ENCODE data around the gene MAP2. TPM values are rescaled to one million over a fixed set of nuclear protein-coding genes. Genes with fewer than 3 reads are reported as not detected.
"Not testable (repeated sequence)": the region's sequence is repeated elsewhere in the genome, so short reads cannot be mapped to it uniquely, and the experiment has no call there.

The MAP2 gene
- total RNA-seq, 2 experiments from 2014 or later, result 0.12 TPM; not detected in 1

DNA sequence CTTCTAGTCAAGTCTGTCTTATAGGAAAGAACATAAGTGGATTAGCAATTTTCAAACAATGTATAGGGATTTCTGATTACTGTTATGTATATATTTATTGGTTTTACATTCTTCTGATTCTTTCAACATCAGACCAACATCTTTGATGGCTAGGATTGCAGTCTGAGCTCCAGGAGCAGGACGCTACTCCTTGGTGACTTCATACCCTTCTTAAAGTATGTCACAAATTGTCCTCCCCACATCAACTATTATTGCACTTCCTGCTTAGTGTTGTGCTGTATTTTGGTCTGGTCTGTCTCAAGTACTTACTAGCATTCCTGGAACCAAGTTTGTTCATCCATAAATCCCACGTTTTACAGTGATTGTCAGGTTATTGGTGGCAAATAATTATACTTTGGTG, 49.0 kb downstream of the MAP2 start:
- no peaks in the 10 kb centered on the region for H3K27me3 Mint-ChIP-seq
- H3K4me3 Mint-ChIP-seq, result no peak overlapping the region
- CTCF ChIA-PET, result no interaction called here

DNA sequence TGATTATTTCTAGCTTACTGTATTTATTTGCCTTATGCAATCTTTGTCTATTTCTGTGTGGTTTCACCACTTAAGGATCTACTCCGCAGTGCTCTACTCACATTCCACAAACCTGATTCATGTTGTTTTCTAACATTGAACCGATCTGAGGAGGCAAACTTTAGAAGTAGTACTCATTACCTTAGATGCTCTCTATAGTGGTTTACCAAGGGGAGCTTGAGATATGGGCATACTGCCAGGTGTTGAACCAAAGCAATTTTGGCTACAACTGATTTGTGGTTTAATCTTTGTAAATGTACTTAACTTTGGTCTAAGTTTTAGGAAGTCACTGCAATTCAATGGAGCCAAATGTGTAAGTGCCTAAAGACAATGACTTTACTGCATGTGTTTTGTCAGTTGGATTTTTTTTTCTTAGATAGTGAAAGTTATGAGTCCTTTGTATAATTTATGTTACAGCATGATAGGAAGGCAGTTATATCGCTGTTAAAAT, 50.1 kb downstream of the MAP2 start:
- Mint-ChIP-seq H3K9me3 (no peaks in the 10 kb centered on the region), H3K4me1 (no peaks in the 10 kb centered on the region)
- no peak for DNase-seq

More for the DNA sequence above, 49.0 kb downstream of the MAP2 start:
- POLR2A ChIA-PET, result no interaction called here
- Mint-ChIP-seq H3K36me3 (ENCODE audit: low read depth) (no peaks in the 10 kb centered on the region), H3K27ac (no peak overlapping the region), H3K9me3 (no peaks in the 10 kb centered on the region), H3K4me1 (no peaks in the 10 kb centered on the region)
- DNase-seq, result no peak

DNA sequence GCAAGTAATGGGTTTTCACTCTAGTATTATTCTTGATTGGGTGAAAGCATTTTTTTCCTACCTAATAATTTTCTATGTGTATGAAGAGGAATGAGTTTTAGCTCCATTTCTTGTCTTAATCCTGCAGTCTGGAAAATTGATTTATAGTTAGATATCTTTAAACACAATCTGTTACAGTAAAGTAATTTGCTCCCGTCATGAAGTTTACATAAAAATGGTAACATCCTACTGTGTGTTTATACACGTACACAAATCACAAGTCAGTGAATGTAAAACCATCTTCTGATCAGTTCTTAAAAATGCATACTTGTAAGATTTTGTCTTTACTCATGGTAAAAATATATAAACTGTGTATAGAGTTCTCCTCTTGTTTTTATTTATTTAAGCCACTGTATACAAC, 51.1 kb downstream of the MAP2 start:
- H3K36me3 Mint-ChIP-seq (ENCODE audit: low read depth), result no peaks in the 10 kb centered on the region
- H3K27ac Mint-ChIP-seq, result no peak overlapping the region
- ChIA-PET POLR2A (no interaction called here), CTCF (no interaction called here)
- no peaks in the 10 kb centered on the region for H3K27me3 Mint-ChIP-seq
- H3K9me3 Mint-ChIP-seq, result no peaks in the 10 kb centered on the region
- H3K4me3 Mint-ChIP-seq, result no peak overlapping the region
- H3K4me1 Mint-ChIP-seq, result no peaks in the 10 kb centered on the region
- no peak for DNase-seq

More for the DNA sequence above, 50.1 kb downstream of the MAP2 start:
- H3K36me3 Mint-ChIP-seq (ENCODE audit: low read depth), result no peaks in the 10 kb centered on the region
- POLR2A ChIA-PET, result no interaction called here
- CTCF ChIA-PET, result no interaction called here
- no peaks in the 10 kb centered on the region for H3K27me3 Mint-ChIP-seq
- H3K27ac Mint-ChIP-seq, result no peak overlapping the region
- no peak overlapping the region for H3K4me3 Mint-ChIP-seq

DNA sequence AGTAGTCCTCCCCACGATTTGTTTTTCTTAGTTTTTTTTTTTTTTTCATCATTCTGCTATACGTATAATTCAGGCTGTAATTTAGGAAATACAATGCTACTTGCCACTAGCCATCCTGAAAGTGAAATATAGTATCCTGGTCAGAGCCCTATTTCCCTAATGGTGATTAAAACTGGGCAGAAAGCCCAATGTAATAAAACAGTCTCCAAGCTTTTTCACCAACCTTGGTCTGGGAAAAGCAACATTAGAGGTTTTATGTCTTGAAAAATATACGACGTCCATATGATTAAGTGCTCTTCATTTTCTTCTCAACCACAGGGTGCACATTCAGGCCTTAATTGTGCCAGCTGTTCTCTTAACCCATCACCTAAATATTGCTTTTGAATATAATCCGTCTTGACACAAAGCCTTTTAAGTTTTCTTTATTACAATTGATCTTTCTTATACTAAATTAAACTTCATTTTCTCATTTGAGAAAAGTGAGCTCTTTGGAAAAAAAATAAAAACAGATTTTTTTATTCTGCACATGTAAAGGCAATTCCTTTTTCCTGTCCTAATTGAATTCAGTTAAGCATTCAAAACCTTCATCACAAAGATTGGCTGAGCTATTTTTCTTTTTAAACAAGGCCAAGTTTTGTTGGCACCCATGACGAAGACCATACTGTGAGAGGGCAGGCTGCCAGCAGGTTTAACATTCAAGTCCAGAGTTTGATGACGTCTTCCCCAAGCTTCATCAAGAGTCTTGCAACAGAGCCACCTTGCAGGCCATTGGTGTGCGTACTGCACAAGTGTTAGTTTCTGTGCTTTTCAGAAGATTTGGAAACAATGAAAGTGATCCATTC, 52.7 kb downstream of the MAP2 start:
- H3K9me3 Mint-ChIP-seq, result no peaks in the 10 kb centered on the region
- H3K4me1 Mint-ChIP-seq, result no peaks in the 10 kb centered on the region
- ChIA-PET CTCF (no interaction called here), POLR2A (no interaction called here)
- no peak for DNase-seq
- no peak overlapping the region for H3K4me3 Mint-ChIP-seq
- H3K27me3 Mint-ChIP-seq, result no peaks in the 10 kb centered on the region
- no peak overlapping the region for H3K27ac Mint-ChIP-seq
- no peaks in the 10 kb centered on the region for H3K36me3 Mint-ChIP-seq (ENCODE audit: low read depth)

DNA sequence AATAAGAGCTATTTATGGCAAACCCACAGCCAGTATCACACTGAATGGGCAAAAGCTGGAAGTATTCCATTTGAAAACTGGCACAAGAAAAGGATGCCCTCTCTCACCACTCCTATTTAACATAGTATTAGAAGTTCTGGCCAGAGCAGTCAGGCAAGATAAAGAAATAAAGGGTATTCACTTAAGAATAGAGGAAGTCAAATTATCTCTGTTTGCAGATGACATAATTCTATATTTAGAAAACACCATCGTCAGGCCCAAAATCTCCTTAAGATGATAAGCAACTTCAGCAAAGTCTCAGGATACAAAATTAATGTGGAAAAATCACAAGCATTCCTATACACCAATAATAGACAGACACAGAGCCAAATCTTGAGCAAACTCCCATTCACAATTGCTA, 68.4 kb downstream of the MAP2 start:
- POLR2A ChIA-PET; DNase-seq; H3K9me3 Mint-ChIP-seq; H3K4me1 Mint-ChIP-seq; H3K27ac Mint-ChIP-seq; H3K27me3 Mint-ChIP-seq; H3K36me3 Mint-ChIP-seq (ENCODE audit: low read depth); H3K4me3 Mint-ChIP-seq; CTCF ChIA-PET: not testable (repeated sequence)

DNA sequence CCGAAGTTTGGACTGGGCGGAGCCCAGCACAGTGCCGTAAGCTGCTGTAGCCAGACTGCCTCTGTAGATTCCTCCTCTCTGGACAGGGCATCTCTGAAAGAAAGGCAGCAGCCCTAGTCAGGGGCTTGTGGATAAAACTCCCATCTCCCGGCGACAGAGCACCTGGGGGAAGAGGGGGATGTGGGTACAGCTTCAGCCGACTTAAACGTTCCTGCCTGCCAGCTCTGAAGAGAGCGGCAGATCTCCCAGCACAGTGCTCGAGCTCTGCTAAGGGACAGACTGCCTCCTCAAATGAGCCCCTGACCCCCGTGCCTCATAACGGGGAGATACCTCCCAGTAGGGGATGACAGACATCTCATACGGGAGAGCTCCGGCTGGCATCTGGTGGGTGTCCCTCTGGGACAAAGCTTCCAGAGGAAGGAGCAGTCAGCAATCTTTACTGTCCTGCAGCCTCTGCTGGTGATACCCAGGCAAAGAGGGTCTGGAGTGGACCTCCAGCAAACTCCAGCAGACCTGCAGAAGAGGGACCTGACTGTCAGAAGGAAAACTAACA, 71.3 kb downstream of the MAP2 start:
- H3K9me3 Mint-ChIP-seq; H3K27me3 Mint-ChIP-seq; H3K36me3 Mint-ChIP-seq (ENCODE audit: low read depth); H3K4me3 Mint-ChIP-seq; CTCF ChIA-PET; H3K27ac Mint-ChIP-seq; DNase-seq; POLR2A ChIA-PET; H3K4me1 Mint-ChIP-seq: not testable (repeated sequence)

DNA sequence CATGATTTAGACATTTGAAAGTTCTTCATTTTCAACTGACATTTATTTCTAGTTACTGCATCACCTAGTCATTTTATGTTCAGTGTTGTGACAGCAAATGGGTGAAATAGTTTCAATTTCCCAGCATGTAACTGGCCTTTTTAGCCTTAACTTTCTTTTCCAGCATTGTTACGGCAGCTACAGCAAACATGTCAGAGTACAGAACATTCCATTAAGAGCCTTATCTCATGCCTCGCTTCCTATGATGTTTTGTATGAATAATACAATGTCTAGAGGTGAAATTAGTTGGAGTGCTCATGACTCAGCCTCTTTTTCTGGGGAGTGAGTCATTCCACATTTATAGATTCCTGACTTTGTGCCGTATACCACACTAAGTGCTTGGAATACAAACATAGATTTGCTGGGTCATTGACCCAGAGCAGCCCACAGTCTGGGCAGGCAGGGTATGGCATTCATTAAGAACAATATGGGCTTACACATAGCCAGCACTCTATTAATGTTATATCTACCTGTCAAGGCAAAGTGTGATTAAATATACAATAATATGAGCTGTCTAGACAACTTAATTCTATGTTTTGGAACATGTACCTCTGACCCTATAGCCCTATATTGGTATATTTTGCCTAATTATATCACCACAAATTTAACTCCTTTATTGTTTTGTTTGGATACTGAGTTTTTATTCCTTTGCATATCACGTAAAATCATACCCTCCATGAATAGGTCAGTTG, 72.2 kb downstream of the MAP2 start:
- no peaks in the 10 kb centered on the region for H3K9me3 Mint-ChIP-seq
- ChIA-PET CTCF (no interaction called here), POLR2A (no interaction called here)
- DNase-seq, result no peak
- H3K4me3 Mint-ChIP-seq, result no peak overlapping the region
- H3K27ac Mint-ChIP-seq, result no peak overlapping the region
- H3K4me1 Mint-ChIP-seq, result no peaks in the 10 kb centered on the region
- no peaks in the 10 kb centered on the region for H3K36me3 Mint-ChIP-seq (ENCODE audit: low read depth)
- no peaks in the 10 kb centered on the region for H3K27me3 Mint-ChIP-seq

DNA sequence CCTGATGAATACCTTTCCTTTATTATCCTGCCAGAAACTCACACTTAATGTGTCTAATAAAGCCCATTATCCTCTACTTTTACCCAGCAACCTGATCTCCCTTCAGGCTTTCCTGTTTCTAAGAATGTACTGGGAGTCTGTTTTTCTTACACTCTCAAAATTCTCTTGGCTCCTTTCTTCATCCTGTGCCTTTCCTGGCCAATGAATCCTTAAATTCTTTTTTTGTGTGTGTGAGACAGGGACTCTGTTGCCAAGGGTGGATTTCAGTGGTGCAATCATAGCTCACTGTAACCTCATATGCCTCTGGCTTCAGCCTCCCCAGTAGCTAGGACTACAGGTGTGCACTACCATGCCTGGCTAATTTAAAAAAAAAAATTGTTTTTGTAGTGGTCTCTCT, 72.7 kb downstream of the MAP2 start:
- H3K9me3 Mint-ChIP-seq, result no peaks in the 10 kb centered on the region
- POLR2A ChIA-PET, result no interaction called here
- H3K4me3 Mint-ChIP-seq, result no peak overlapping the region
- no peaks in the 10 kb centered on the region for H3K4me1 Mint-ChIP-seq
- no peak overlapping the region for H3K27ac Mint-ChIP-seq
- no peaks in the 10 kb centered on the region for H3K27me3 Mint-ChIP-seq
- no peak for DNase-seq
- H3K36me3 Mint-ChIP-seq (ENCODE audit: low read depth), result no peaks in the 10 kb centered on the region
- CTCF ChIA-PET, result no interaction called here

DNA sequence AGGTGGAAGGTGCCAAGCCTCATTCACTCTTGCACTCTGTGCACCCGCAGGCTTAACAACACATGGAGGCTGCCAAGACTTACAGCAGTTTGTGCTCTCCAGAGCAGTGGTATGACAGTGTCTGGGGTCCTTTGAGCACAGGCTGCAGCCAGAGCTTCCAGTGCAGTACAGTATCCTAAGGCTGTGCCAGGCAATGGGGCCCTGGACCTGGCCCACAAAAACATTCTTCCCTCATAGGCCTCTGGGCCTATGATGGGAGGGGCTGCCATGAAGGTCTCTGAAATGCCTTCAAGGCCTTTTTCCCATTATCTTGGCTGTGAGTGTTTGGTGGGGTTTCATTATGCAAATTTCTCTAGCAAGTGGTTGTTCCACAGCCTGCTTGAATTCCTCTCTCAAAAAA, 74.8 kb downstream of the MAP2 start:
- Mint-ChIP-seq H3K4me3 (no peak overlapping the region), H3K36me3 (ENCODE audit: low read depth) (no peaks in the 10 kb centered on the region), H3K4me1 (no peaks in the 10 kb centered on the region), H3K9me3 (no peaks in the 10 kb centered on the region), H3K27ac (no peak overlapping the region), H3K27me3 (no peaks in the 10 kb centered on the region)
- CTCF ChIA-PET, result no interaction called here
- POLR2A ChIA-PET, result no interaction called here
- no peak for DNase-seq

DNA sequence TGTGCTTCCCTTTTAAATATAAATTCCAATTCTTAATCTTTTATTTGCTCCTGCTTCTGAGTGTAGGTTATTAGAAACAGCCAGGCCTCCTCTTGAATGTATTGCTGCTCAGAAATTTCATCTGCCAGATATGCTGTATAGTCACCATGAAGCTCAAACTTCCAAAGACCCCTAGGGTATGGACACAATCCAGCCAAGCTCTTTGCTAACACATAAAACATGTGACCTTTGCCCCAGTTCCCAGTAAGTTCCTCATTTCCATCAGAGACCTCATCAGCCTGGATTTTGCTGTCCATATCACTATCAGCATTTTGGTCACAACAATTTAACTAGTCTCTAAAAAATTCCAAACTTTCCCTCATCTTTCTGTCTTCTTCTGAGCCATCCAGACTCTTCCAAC, 75.2 kb downstream of the MAP2 start:
- H3K27ac Mint-ChIP-seq, result no peak overlapping the region
- no peak overlapping the region for H3K4me3 Mint-ChIP-seq
- H3K36me3 Mint-ChIP-seq (ENCODE audit: low read depth), result no peaks in the 10 kb centered on the region
- no peaks in the 10 kb centered on the region for H3K27me3 Mint-ChIP-seq
- no peaks in the 10 kb centered on the region for H3K9me3 Mint-ChIP-seq
- ChIA-PET POLR2A (no interaction called here), CTCF (no interaction called here)
- no peak for DNase-seq
- no peaks in the 10 kb centered on the region for H3K4me1 Mint-ChIP-seq

DNA sequence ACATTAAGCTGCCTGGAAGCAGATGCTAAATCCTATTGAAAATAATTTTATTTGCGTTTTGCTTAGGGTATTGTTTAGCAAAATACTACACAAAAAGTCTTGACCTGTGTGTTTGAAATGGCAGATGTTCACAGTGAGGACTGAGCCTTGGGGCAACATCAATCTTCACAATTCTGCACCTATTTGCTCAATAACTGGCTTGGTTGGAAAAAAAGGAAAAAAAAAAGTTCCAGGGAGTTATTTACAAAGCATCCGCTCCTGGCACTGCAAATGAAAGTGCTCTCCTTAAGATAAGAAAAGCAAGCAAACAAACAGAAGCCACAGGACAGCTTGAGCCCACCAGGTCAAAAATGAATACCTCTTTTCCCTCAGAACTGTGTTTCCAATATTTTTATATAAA, 77.7 kb downstream of the MAP2 start:
- POLR2A ChIA-PET, result no interaction called here
- Mint-ChIP-seq H3K36me3 (ENCODE audit: low read depth) (no peaks in the 10 kb centered on the region), H3K9me3 (no peaks in the 10 kb centered on the region), H3K27me3 (no peaks in the 10 kb centered on the region), H3K4me1 (no peaks in the 10 kb centered on the region), H3K4me3 (no peak overlapping the region), H3K27ac (no peak overlapping the region)
- CTCF ChIA-PET, result no interaction called here
- no peak for DNase-seq

DNA sequence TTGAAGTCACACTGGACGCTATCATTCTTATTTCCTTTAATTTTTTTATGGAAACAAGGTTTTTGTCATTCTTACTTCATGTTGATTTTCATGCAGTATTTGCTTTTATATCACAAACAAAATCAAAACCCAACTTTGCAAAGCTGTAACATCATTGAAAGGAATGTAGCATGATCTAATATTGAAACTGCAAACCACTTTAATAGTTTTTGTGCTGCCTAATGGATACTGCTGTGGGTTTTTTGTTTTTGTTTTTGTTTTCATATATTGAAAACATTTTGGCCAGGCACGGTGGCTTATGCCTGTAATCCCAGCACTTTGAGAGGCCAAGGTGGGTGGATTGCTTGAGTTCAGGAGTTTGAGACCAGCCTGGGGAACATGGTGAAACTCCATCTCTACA, 81.6 kb downstream of the MAP2 start:
- no peak overlapping the region for H3K4me3 Mint-ChIP-seq
- ChIA-PET CTCF (no interaction called here), POLR2A (no interaction called here)
- peaks cover 3% of the 10 kb centered on the region for H3K27me3 Mint-ChIP-seq
- H3K27ac Mint-ChIP-seq, result no peak overlapping the region
- no peak for DNase-seq
- H3K4me1 Mint-ChIP-seq, result no peaks in the 10 kb centered on the region
- H3K36me3 Mint-ChIP-seq (ENCODE audit: low read depth), result no peaks in the 10 kb centered on the region
- no peaks in the 10 kb centered on the region for H3K9me3 Mint-ChIP-seq

DNA sequence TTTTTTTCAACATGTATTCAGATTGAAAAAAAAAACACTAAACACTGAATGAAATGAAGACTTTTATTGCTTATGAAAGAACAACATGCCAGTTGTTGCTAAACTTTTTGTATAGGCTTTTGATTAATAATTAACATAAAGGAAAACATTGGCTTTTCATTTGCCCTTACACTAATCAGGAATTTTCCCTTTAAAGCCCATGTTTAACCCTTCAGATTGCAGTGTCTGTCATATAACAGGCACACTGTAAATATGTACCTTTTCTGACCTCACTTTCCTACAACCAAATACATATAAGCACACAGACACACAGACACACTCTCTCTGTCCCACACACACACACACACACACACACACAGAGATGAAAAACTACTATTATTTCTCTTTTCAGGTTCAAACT, 84.4 kb downstream of the MAP2 start:
- POLR2A ChIA-PET, result no interaction called here
- Mint-ChIP-seq H3K4me3 (no peak overlapping the region), H3K9me3 (no peaks in the 10 kb centered on the region), H3K27me3 (peaks cover 3% of the 10 kb centered on the region), H3K36me3 (ENCODE audit: low read depth) (no peaks in the 10 kb centered on the region), H3K4me1 (no peaks in the 10 kb centered on the region), H3K27ac (no peak overlapping the region)
- CTCF ChIA-PET, result no interaction called here
- no peak for DNase-seq
